Esophagus muscularis mucosa (tissue), 3 donors: ENCODE measurements around the gene WDR4.

Experiments used
- CTCF ChIP-seq, 3 experiments: fragments of 200-600 bp in 2 of 3; fragments of 450-650 bp in 1 of 3; sonication (generic) in 2 of 3; IDR thresholded peaks; one replicate each; pipeline ENCODE4 v1.5.1; 2017 to 2019; ENCODE audit warnings: antibody characterized with exemption in 3 of 3, mild to moderate bottlenecking in 2 of 3, moderate library complexity in 1 of 3
- POLR2A ChIP-seq: fragments of 450-650 bp; IDR thresholded peaks from one replicate; pipeline ENCODE4 v1.6.1; 2017; ENCODE audit warnings: antibody characterized with exemption, moderate library complexity, mild to moderate bottlenecking, low read depth

DNA sequence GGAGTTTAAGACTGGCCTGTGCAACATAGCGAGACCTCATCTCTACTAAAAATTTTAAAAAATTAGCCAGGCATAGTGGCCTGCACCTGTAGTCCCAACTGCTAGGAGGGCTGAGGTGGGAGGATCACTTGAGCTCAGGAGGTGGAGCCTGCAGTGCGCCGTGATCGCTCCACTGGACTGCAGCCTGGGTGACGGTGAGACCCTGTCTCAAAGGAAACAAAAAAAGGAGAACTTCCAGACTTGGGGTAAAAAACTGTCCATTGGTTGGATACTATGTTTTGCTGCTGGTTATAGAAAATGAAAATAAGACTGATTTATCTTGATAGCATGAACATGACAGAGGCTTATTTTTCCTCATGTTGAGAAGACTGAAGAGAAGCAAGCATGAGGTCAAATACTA lies 79.4 kb downstream of the WDR4 start:
- TF ChIP-seq CTCF (IDR thresholded peaks at IDR 0.05) (no peak), POLR2A (no peak)
